BE2C (cell line): Measurements from ENCODE around the gene PSORS1C1. TPM values are rescaled to one million over a fixed set of nuclear protein-coding genes. Genes with fewer than 3 reads are reported as not detected.
A peak's percentile ranks its signal among the peaks of the same experiment; 100 is the strongest.
"Not testable (repeated sequence)": the region's sequence is repeated elsewhere in the genome, so short reads cannot be mapped to it uniquely, and the experiment has no call there.

ENCODE experiments used
- DNase-seq: peaks from one replicate; pipeline ENCODE4 v3.0.0-alpha.2; 2020
- H3K27me3 ChIP-seq: fragments of 250-450 bp; sonication (Bioruptor Pico); 2 replicates; pipeline ENCODE4 v1.5.1; 2020; ENCODE audit warnings: mild to moderate bottlenecking
- H3K36me3 ChIP-seq: fragments of 250-450 bp; sonication (Bioruptor Pico); 2 replicates; pipeline ENCODE4 v1.5.1; 2020; ENCODE audit warnings: mild to moderate bottlenecking
- H3K4me1 ChIP-seq: fragments of 250-450 bp; sonication (Bioruptor Pico); 2 replicates; pipeline ENCODE4 v1.5.1; 2020
- H3K4me3 ChIP-seq: 2 replicates; pipeline ENCODE4 v1.5.1; 2011; ENCODE audit warnings: low read depth, low read length
- H3K9me3 ChIP-seq: fragments of 250-450 bp; sonication (Bioruptor Pico); 2 replicates; pipeline ENCODE4 v1.5.1; 2020
- polyA plus RNA-seq: library from polyadenylated mRNA; unstranded; fragments of >200 nt; gene quantifications from one replicate; pipeline ENCODE4 v1.2.1, GENCODE V29; 2012; ENCODE audit warnings: low read depth, missing spikeins; ENCODE audit not compliant: insufficient read length, insufficient read depth
- TF ChIP-seq, protein P1 (sequence below): IDR thresholded peaks from 2 replicates; pipeline ENCODE4 v1.5.1; 2012; ENCODE audit warnings: mild to moderate bottlenecking, low read depth, low read length

Gene PSORS1C1, protein sequence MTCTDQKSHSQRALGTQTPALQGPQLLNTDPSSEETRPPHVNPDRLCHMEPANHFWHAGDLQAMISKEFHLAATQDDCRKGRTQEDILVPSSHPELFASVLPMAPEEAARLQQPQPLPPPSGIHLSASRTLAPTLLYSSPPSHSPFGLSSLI
- polyA plus RNA-seq: not detected

DNA sequence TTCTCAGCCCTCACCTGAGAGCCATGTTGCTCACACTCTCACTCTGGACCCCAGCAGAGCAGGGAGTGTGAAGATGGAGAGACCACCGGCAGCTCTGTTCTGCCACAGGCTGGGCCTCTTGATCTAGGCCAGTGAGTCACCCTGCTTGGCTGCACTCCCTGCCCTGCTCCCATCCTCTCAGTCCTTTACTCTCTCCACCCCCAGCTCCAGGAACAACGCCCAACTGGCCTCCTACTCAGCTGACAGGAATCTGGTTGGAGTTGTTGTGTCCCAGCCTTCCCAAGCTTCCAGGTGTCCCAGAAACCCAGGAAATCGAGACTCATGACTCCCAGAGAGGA lies at the start of gene PSORS1C1:
Gene PSORS1C1, plus strand, starts transcription at position 260 of the 338 bp plus-strand sequence. CDS start 14,833 bp downstream, outside the sequence.
- no peaks in the 10 kb centered on the region for H3K4me1 ChIP-seq
- no peak within 1 kb of the TSS for H3K4me3 ChIP-seq
- TF ChIP-seq, protein P1, sequence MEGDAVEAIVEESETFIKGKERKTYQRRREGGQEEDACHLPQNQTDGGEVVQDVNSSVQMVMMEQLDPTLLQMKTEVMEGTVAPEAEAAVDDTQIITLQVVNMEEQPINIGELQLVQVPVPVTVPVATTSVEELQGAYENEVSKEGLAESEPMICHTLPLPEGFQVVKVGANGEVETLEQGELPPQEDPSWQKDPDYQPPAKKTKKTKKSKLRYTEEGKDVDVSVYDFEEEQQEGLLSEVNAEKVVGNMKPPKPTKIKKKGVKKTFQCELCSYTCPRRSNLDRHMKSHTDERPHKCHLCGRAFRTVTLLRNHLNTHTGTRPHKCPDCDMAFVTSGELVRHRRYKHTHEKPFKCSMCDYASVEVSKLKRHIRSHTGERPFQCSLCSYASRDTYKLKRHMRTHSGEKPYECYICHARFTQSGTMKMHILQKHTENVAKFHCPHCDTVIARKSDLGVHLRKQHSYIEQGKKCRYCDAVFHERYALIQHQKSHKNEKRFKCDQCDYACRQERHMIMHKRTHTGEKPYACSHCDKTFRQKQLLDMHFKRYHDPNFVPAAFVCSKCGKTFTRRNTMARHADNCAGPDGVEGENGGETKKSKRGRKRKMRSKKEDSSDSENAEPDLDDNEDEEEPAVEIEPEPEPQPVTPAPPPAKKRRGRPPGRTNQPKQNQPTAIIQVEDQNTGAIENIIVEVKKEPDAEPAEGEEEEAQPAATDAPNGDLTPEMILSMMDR: no peak
- peaks cover 56% of the 10 kb centered on the region for H3K27me3 ChIP-seq
- no peaks in the 10 kb centered on the region for H3K9me3 ChIP-seq
- no peak for DNase-seq
- H3K36me3 ChIP-seq: no peaks in the 10 kb centered on the region

DNA sequence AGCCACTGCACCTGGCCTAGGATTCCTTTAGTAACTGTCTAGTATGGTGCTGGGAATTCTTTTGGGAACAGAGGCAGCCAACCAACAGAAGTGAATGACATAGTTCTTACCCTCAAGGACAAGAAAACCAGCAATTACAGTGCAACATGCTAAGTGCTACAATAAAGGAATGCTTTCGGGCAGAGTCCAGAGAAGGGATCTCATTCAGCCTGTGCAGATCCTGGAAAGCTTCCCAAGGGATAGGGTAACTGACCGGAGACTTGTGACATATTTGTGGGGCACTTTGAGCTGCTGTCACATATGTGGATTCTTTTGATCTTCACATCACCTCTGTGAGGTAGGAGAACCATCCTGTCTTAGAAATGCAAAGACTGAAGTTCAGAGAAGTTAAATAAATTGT lies 49.0 kb upstream of the PSORS1C1 start:
- Histone ChIP-seq H3K4me1 (peaks cover 4% of the 10 kb centered on the region), H3K4me3 (no peak overlapping the region), H3K27me3 (peaks cover 20% of the 10 kb centered on the region), H3K9me3 (no peaks in the 10 kb centered on the region), H3K36me3 (no peaks in the 10 kb centered on the region)
- TF ChIP-seq, protein P1: no peak
- DNase-seq: no peak

DNA sequence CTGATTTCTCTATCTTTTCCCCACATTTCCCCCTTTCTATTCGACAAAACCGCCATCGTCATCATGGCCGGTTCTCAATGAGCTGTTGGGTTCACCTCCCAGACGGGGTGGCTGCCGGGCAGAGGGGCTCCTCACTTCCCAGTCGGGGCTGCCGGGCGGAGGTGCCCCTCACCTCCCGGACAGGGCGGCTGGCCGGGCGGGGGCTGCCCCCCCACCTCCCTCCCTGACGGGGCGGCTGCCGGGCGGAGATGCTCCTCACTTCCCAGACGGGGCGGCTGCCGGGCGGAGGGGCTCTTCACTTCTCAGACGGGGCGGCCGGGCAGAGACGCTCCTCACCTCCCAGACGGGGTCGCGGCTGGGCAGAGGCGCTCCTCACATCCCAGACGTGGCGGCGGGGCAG lies 47.6 kb upstream of the PSORS1C1 start:
- not testable (repeated sequence) for H3K4me1 ChIP-seq, DNase-seq, H3K36me3 ChIP-seq, H3K9me3 ChIP-seq, H3K4me3 ChIP-seq
- H3K27me3 ChIP-seq: peaks cover 14% of the 10 kb centered on the region; the same call in 1 of the 2 replicates

DNA sequence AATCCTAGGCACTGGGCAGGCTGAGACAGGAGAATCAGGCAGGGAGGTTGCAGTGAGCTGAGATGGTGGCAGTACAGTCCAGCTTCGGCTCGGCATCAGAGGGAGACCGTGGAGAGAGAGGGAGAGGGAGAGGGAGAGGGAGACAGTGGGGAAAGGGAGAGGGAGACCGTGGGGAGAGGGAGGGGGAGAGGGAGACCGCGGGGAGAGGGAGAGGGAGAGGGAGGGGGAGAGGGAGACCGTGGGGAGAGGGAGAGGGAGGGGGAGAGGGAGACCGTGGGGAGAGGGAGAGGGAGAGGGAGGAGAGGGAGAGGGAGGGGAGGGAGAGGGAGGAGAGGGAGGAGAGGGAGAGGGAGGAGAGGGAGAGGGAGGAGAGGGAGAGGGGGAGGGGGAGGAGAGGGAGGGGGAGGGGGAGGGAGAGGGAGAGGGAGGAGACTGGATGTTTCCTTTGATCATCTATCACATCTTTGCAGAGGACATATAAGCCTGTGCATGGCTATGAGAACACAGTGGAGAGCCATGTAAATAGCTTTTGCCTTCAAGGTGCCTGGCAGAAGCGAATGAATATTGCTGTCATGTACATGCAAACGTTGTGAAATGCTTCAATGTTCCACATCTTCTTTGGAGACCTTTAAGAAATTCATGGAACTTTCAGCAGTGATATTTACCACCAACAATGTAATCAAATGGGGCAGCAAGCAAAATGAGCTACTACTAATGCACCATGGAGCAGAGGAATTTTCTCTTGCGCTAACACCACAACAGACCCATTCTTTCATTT lies 46.5 kb upstream of the PSORS1C1 start:
- not testable (repeated sequence) for H3K9me3 ChIP-seq, H3K36me3 ChIP-seq, H3K4me1 ChIP-seq, H3K27me3 ChIP-seq, DNase-seq, H3K4me3 ChIP-seq

DNA sequence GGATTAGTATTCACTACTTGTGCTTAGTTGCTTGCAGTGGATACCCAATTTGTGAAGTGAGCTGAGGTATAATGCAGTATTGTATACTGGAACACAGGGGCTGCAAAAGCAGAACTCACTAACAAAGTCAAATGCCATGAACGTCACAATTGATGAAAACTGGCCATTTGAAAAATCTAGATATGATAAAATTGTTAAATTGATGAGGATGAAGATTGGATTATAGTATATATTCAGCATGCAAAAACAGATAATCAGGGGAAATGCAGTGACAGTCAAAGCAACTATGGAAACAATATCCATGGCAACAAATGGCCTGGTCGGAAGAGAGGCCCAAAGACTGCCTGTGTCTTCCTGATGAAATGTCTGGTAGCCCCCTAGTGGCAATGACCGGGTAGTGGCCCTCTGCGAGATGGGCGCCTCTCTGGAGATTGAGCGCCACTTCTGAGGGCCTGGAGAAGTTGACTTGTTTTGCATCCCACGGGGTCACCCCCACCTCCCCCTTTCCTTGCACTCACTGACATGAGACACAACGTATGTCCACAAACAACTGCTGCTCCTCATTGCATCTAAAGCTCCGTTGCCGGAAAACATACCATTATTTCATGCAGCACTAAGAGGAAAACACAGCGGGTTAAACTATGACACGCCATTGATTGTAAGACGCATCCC lies 45.8 kb upstream of the PSORS1C1 start:
- peaks cover 4% of the 10 kb centered on the region for H3K4me1 ChIP-seq
- no peaks in the 10 kb centered on the region for H3K9me3 ChIP-seq
- peak; percentile 82 for DNase-seq
- TF ChIP-seq, protein P1: peak; percentile 94
- H3K36me3 ChIP-seq: no peaks in the 10 kb centered on the region
- peaks cover 7% of the 10 kb centered on the region; the same call in 1 of the 2 replicates for H3K27me3 ChIP-seq
- H3K4me3 ChIP-seq: no peak overlapping the region

DNA sequence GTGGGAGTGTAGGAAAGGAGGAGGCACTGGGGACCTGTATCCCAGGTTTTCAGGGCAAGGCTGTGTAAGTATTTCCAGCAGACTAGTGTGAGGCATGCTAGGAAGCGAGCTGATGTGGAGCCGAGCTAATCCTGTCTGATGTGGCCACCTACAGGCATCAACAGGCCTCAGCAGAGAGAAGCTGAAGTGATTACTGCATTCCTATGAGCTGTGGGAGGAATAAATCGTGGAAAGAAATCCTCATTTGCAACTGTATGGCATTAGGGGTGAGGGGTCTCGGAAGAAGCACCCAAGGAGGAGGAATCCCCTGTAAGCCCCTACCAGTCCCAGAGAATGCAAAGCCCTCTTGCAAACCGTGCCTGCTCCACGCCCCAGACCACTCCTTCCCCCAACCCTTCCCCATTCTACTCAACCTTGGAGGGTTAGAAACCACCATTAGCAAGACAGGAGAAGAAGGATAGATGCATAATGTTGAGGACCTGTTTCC lies 43.8 kb upstream of the PSORS1C1 start:
- Histone ChIP-seq H3K4me3 (no peak overlapping the region), H3K9me3 (no peaks in the 10 kb centered on the region), H3K27me3 (no peaks in the 10 kb centered on the region), H3K36me3 (no peaks in the 10 kb centered on the region), H3K4me1 (peaks cover 4% of the 10 kb centered on the region)
- TF ChIP-seq, protein P1: peak; percentile 46
- DNase-seq: peak; percentile 30

DNA sequence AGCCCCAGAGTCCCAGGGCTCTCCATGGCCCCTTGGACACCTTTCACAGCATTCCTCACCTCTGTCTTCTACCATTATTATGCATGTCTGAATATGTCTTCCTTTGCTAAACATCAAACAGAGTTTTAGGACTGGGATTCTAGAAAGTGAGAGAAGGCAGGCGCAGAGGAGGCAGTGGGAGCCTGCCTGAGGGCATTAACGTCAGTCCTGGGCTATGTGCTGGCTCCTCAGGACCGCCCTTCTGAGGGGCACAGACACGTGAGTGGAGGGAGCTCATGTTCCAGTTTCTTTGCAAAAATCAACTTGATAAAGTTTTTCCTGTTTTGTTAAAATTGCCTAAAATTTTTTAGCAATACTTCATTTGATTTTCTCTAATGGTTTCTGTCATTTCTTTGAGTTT lies 40.2 kb upstream of the PSORS1C1 start:
- Histone ChIP-seq H3K36me3 (no peaks in the 10 kb centered on the region), H3K4me1 (no peaks in the 10 kb centered on the region), H3K27me3 (no peaks in the 10 kb centered on the region), H3K4me3 (no peak overlapping the region), H3K9me3 (no peaks in the 10 kb centered on the region)
- TF ChIP-seq, protein P1: no peak
- DNase-seq: no peak
